WTC11 (cell line): ENCODE data around the gene OSR1. TPM values are rescaled to one million over a fixed set of nuclear protein-coding genes. Genes with fewer than 3 reads are reported as not detected.

Experiments
- ATAC-seq: fragments of 200-7000 bp; cut with Tn5 transposase; 2 replicates; pipeline ENCODE4 v1.10.0; 2021; ENCODE audit warnings: mild to moderate bottlenecking, moderate library complexity
- CTCF ChIA-PET: fragments of 300-600 bp; sonication (Branson Sonifier 250); formaldehyde crosslinking; loops from one replicate; lab custom pipeline; 2021; ENCODE audit warnings: antibody characterized with exemption; lab: Charles Lee
- POLR2A ChIA-PET: fragments of 350-600 bp; sonication (Branson Sonifier 250); formaldehyde crosslinking; loops from one replicate; lab custom pipeline; 2021; ENCODE audit warnings: antibody characterized with exemption; lab: Charles Lee
- DNase-seq: peaks from one replicate; pipeline ENCODE4 v3.0.0; 2021; ENCODE audit warnings: low spot score
- H3K27ac Mint-ChIP-seq: 2 replicates; pipeline ENCODE4 v1.8.0; 2021; ENCODE audit warnings: mixed read lengths
- H3K27me3 Mint-ChIP-seq: 2 replicates; pipeline ENCODE4 v1.8.0; 2021; ENCODE audit warnings: low read depth, mild to moderate bottlenecking, moderate library complexity, mixed read lengths
- H3K36me3 Mint-ChIP-seq: 2 replicates; pipeline ENCODE4 v1.8.0; 2021; ENCODE audit warnings: mixed read lengths
- H3K4me1 Mint-ChIP-seq: 2 replicates; pipeline ENCODE4 v1.8.0; 2022; ENCODE audit warnings: mixed read lengths
- H3K4me3 Mint-ChIP-seq: 2 replicates; pipeline ENCODE4 v1.8.0; 2021; ENCODE audit warnings: mild to moderate bottlenecking, moderate library complexity, mixed read lengths
- H3K9me3 Mint-ChIP-seq: 2 replicates; pipeline ENCODE4 v1.8.0; 2021; ENCODE audit warnings: mixed read lengths
- MYBL2 ChIP-seq: sonication (generic); formaldehyde crosslinking; IDR thresholded peaks from 2 replicates; pipeline ENCODE4 v1.8.1; 2023; ENCODE audit warnings: mild to moderate bottlenecking, moderate library complexity, missing genetic modification reagents
- PREB ChIP-seq: sonication (generic); formaldehyde crosslinking; IDR thresholded peaks from 2 replicates; pipeline ENCODE4 v1.8.1; 2022; ENCODE audit warnings: mild to moderate bottlenecking, missing genetic modification reagents, moderate library complexity, borderline replicate concordance
- PRRX2 ChIP-seq: fragments of 250-450 bp; sonication (Bioruptor Pico); IDR thresholded peaks from 2 replicates; pipeline ENCODE4 v1.8.0; 2021; ENCODE audit warnings: mild to moderate bottlenecking
- RORB ChIP-seq: fragments of 250-450 bp; sonication (Bioruptor Pico); IDR thresholded peaks from 2 replicates; pipeline ENCODE4 v1.9.0; 2021; ENCODE audit warnings: mild to moderate bottlenecking
- SP1 ChIP-seq: sonication (generic); formaldehyde crosslinking; conservative IDR thresholded peaks from 2 replicates; pipeline ENCODE4 v1.8.1; 2022; ENCODE audit warnings: missing genetic modification reagents
- TEAD1 ChIP-seq: sonication (generic); formaldehyde crosslinking; IDR thresholded peaks from 2 replicates; pipeline ENCODE4 v1.8.0; 2022; ENCODE audit warnings: mild to moderate bottlenecking, missing genetic modification reagents
- ZNF263 ChIP-seq: sonication (generic); formaldehyde crosslinking; IDR thresholded peaks from 2 replicates; pipeline ENCODE4 v1.8.1; 2022; ENCODE audit warnings: low read depth, mild to moderate bottlenecking, moderate library complexity, missing genetic modification reagents
- microRNA-seq: library from miRNA; unstranded; fragments of <30 nt; microRNA quantifications from one replicate; pipeline ENCODE4 v1.2.0, GENCODE V29; 2022; ENCODE audit warnings: borderline number of aligned reads
- total RNA-seq: library from RNA; stranded (reverse); gene quantifications from 3 replicates; pipeline ENCODE4 v1.2.3, GENCODE V29; 2021

Gene OSR1
- total RNA-seq, 1 experiment from 2014 or later: 0.22 TPM

GRCh38 chr2:19301706-19302105, 56.7 kb downstream of the OSR1 start:
- H3K27ac Mint-ChIP-seq: no peak overlapping the region
- H3K36me3 Mint-ChIP-seq: peaks cover 7% of the 10 kb centered on the region
- POLR2A ChIA-PET: no interaction called here
- no peak for ATAC-seq
- H3K4me3 Mint-ChIP-seq: no peak overlapping the region
- CTCF ChIA-PET: interaction anchor here (1.0 kb wide), 1 partner anchor 465 kb away, joined by 3 read pairs; no protein-coding TSS in a partner anchor
- no peaks in the 10 kb centered on the region for H3K27me3 Mint-ChIP-seq
- H3K9me3 Mint-ChIP-seq: peaks cover 9% of the 10 kb centered on the region
- peaks cover 14% of the 10 kb centered on the region for H3K4me1 Mint-ChIP-seq
- TF ChIP-seq RORB (CRISPR knock-in tag) (no peak), PREB (CRISPR knock-in tag) (no peak), PRRX2 (CRISPR knock-in tag) (no peak), SP1 (CRISPR knock-in tag) (no peak), MYBL2 (no peak), ZNF263 (CRISPR knock-in tag) (no peak), TEAD1 (CRISPR knock-in tag) (no peak)
- DNase-seq: no peak

Small RNAs within 50 kb of the gene (microRNA-seq; reads per million reads assigned to microRNA genes)
- gene MIR4757: not detected
